ENCODE results near the gene MAT1A. TPM values are rescaled to one million over a fixed set of nuclear protein-coding genes. Genes with fewer than 3 reads are reported as not detected.

The MAT1A gene
- total and polyA plus RNA-seq, 2 of the 13 experiments (the other 11 are each of a cell fraction or from before 2014, with no cell fraction given), result 57.1 to 76.9 TPM

DNA sequence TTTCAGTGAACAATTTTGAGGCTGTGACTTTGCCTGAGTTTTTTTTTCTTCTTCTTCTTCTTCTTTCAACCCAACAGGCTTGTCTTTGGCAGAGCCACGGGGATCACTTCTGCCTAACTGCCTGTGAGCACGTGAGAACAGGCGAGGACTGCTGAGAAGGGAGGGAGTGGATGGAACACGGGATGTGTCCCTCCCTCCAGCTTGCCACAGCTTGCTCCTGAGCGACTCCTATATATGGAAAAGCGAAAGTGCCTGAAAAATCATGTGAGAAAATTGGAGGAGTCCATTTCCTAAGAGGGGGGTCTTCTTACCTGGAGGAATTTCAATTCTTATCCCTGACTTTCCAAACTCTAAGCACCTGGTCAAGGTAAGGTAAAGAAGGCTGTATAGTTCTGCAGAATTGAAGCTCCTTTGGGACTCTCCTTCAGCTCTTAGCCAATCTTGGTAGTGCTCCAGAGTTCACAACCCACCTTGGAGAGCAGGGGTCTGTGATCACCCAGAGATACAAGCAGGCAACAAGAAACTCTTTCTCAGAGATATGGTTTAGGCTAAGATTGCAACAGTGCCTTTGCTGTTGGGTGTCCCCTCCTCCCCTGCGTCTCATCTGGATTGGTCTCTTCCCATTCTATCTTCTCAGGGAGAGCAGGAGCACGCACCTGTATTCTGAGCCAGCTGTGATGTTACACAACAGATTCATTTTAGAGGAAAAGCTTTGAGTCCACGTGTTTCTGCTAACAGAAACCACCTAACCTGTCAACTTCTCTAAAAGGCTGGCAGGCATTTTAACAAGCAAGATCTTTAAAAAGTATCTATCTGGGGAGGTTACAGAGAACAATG, at the start of gene MAT1A (continued):
- TF ChIP-seq ZKSCAN1 (IDR thresholded peaks at IDR 0.05; ENCODE audit: low read length) (no peak), ZNF180 (CRISPR knock-in tag; IDR thresholded peaks at IDR 0.05; ENCODE audit: borderline replicate concordance, low read depth) (no peak), RFX3 (CRISPR knock-in tag; IDR thresholded peaks at IDR 0.05) (no peak), ZNF660 (CRISPR knock-in tag; IDR thresholded peaks at IDR 0.05; ENCODE audit: borderline replicate concordance, low read depth) (no peak), ZNF883 (CRISPR knock-in tag; IDR thresholded peaks at IDR 0.05; ENCODE audit: not compliant biosample characterization) (peak; percentile 53), SKI (IDR thresholded peaks at IDR 0.05; ENCODE audit: partially characterized antibody) (no peak), ZNF720 (CRISPR knock-in tag; IDR thresholded peaks at IDR 0.05) (no peak), DMAP1 (CRISPR knock-in tag; IDR thresholded peaks at IDR 0.05) (0 out of 2 replicates have a peak, but pooled peaks have one; percentile 42), YEATS2 (CRISPR knock-in tag; IDR thresholded peaks at IDR 0.05; ENCODE audit: borderline replicate concordance) (peak; percentile 42; the same call in 1 of the 2 replicates), SMARCE1 (IDR thresholded peaks at IDR 0.05; ENCODE audit: borderline replicate concordance) (no peak), SUZ12 (IDR thresholded peaks at IDR 0.05; ENCODE audit: low read depth, low read length) (no peak), FIP1L1 (IDR thresholded peaks at IDR 0.05; ENCODE audit: borderline replicate concordance, insufficient read depth, low read depth, low read length) (no peak), MYNN (CRISPR knock-in tag; IDR thresholded peaks at IDR 0.05; ENCODE audit: low read depth) (no peak), EHMT2 (IDR thresholded peaks at IDR 0.05; ENCODE audit: borderline replicate concordance, low read depth, low read length) (no peak; the same call in 1 of the 2 replicates), TOE1 (CRISPR knock-in tag; IDR thresholded peaks at IDR 0.05) (no peak), CHD2 (IDR thresholded peaks at IDR 0.05; ENCODE audit: low read depth, low read length) (no peak), ZNF879 (CRISPR knock-in tag; IDR thresholded peaks at IDR 0.05) (no peak), RBAK (CRISPR knock-in tag; IDR thresholded peaks at IDR 0.05) (no peak), TMF1 (CRISPR knock-in tag; IDR thresholded peaks at IDR 0.05; ENCODE audit: low read depth) (0 out of 2 replicates have a peak, but pooled peaks have one; percentile 29), ZIK1 (CRISPR knock-in tag; IDR thresholded peaks at IDR 0.05; ENCODE audit: borderline replicate concordance, low read depth) (no peak), TGIF2 (CRISPR knock-in tag; IDR thresholded peaks at IDR 0.05) (peak; percentile 96), ZNF441 (CRISPR knock-in tag; IDR thresholded peaks at IDR 0.05; ENCODE audit: borderline replicate concordance) (no peak), KLF12 (CRISPR knock-in tag; IDR thresholded peaks at IDR 0.05; ENCODE audit: borderline replicate concordance) (no peak), NAIF1 (CRISPR knock-in tag; IDR thresholded peaks at IDR 0.05; ENCODE audit: borderline replicate concordance) (no peak)
- TF ChIP-seq, protein P1, sequence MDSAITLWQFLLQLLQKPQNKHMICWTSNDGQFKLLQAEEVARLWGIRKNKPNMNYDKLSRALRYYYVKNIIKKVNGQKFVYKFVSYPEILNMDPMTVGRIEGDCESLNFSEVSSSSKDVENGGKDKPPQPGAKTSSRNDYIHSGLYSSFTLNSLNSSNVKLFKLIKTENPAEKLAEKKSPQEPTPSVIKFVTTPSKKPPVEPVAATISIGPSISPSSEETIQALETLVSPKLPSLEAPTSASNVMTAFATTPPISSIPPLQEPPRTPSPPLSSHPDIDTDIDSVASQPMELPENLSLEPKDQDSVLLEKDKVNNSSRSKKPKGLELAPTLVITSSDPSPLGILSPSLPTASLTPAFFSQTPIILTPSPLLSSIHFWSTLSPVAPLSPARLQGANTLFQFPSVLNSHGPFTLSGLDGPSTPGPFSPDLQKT (CRISPR knock-in tag; IDR thresholded peaks at IDR 0.05; ENCODE audit: borderline replicate concordance), result no peak
- TF ChIP-seq, protein P2, sequence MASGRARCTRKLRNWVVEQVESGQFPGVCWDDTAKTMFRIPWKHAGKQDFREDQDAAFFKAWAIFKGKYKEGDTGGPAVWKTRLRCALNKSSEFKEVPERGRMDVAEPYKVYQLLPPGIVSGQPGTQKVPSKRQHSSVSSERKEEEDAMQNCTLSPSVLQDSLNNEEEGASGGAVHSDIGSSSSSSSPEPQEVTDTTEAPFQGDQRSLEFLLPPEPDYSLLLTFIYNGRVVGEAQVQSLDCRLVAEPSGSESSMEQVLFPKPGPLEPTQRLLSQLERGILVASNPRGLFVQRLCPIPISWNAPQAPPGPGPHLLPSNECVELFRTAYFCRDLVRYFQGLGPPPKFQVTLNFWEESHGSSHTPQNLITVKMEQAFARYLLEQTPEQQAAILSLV (CRISPR knock-in tag; IDR thresholded peaks at IDR 0.05; ENCODE audit: borderline replicate concordance), result peak; percentile 40; the same call in 1 of the 2 replicates
- TF ChIP-seq, protein P3, sequence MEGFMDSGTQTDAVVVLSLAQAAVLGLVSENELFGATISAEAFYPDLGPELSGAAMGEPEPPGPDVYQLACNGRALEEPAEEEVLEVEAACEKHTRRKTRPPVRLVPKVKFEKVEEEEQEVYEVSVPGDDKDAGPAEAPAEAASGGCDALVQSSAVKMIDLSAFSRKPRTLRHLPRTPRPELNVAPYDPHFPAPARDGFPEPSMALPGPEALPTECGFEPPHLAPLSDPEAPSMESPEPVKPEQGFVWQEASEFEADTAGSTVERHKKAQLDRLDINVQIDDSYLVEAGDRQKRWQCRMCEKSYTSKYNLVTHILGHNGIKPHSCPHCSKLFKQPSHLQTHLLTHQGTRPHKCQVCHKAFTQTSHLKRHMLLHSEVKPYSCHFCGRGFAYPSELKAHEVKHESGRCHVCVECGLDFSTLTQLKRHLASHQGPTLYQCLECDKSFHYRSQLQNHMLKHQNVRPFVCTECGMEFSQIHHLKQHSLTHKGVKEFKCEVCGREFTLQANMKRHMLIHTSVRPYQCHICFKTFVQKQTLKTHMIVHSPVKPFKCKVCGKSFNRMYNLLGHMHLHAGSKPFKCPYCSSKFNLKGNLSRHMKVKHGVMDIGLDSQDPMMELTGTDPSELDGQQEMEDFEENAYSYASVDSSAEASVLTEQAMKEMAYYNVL (CRISPR knock-in tag; IDR thresholded peaks at IDR 0.05; ENCODE audit: borderline replicate concordance), result peak; percentile 66; the same call in 1 of the 2 replicates

All from HepG2 (cell line).